HG02642 (cell line): ENCODE results near the gene HMGN4.

Experiments
- ATAC-seq: cut with Tn5 transposase; IDR thresholded peaks from one replicate; pipeline ENCODE4 v1.9.1; 2021; ENCODE audit warnings: mild to moderate bottlenecking; ENCODE audit not compliant: unreplicated experiment, poor library complexity

The HMGN4 gene

GRCh38 chr6:26571592-26572296, 33.6 kb downstream of the HMGN4 start:
- no peak for ATAC-seq

GRCh38 chr6:26575494-26575939, 37.4 kb downstream of the HMGN4 start:
- ATAC-seq = no peak

GRCh38 chr6:26576407-26576843, 38.3 kb downstream of the HMGN4 start:
- ATAC-seq = no peak

- no peak for ATAC-seq
Observed at GRCh38 chr6:26576929-26577719, 39.0 kb downstream of the HMGN4 start.

GRCh38 chr6:26577720-26578072, 39.5 kb downstream of the HMGN4 start:
- no peak for ATAC-seq

- no peak for ATAC-seq
Observed at GRCh38 chr6:26578279-26578678, 40.1 kb downstream of the HMGN4 start.

GRCh38 chr6:26578741-26579140, 40.6 kb downstream of the HMGN4 start:
- no peak for ATAC-seq

- ATAC-seq = no peak
Observed at GRCh38 chr6:26581164-26581915, 43.2 kb downstream of the HMGN4 start.

GRCh38 chr6:26588965-26589364, 50.8 kb downstream of the HMGN4 start:
- no peak for ATAC-seq

- ATAC-seq = no peak
Observed at GRCh38 chr6:26592649-26593048, 54.5 kb downstream of the HMGN4 start.

- no peak for ATAC-seq
Observed at GRCh38 chr6:26593278-26594130, 55.3 kb downstream of the HMGN4 start.

- ATAC-seq = no peak
Observed at GRCh38 chr6:26594131-26594498, 55.9 kb downstream of the HMGN4 start.

GRCh38 chr6:26594730-26595632, 56.8 kb downstream of the HMGN4 start:
- ATAC-seq = no peak

GRCh38 chr6:26595669-26596269, 57.6 kb downstream of the HMGN4 start:
- ATAC-seq = peak; percentile 65
